Esophagus mucosa (tissue), 1 donor: ENCODE measurements around the gene RUNX1. TPM values are rescaled to one million over a fixed set of nuclear protein-coding genes. Genes with fewer than 3 reads are reported as not detected.
"Not testable (repeated sequence)": the region's sequence is repeated elsewhere in the genome, so short reads cannot be mapped to it uniquely, and the experiment has no call there.

Experiments used
- ATAC-seq: fragments of 200-7000 bp; cut with Tn5 transposase; one replicate; pipeline ENCODE4 v1.9.1; 2020
- total RNA-seq: library from RNA; stranded (reverse); gene quantifications from one replicate; pipeline ENCODE4 v1.2.4, GENCODE V29; 2023
- donor health status: DM: yes; HTN: yes; CAD: no.

The RUNX1 gene
- total RNA-seq, 1 donor from 2014 or later: 18.3 TPM

DNA sequence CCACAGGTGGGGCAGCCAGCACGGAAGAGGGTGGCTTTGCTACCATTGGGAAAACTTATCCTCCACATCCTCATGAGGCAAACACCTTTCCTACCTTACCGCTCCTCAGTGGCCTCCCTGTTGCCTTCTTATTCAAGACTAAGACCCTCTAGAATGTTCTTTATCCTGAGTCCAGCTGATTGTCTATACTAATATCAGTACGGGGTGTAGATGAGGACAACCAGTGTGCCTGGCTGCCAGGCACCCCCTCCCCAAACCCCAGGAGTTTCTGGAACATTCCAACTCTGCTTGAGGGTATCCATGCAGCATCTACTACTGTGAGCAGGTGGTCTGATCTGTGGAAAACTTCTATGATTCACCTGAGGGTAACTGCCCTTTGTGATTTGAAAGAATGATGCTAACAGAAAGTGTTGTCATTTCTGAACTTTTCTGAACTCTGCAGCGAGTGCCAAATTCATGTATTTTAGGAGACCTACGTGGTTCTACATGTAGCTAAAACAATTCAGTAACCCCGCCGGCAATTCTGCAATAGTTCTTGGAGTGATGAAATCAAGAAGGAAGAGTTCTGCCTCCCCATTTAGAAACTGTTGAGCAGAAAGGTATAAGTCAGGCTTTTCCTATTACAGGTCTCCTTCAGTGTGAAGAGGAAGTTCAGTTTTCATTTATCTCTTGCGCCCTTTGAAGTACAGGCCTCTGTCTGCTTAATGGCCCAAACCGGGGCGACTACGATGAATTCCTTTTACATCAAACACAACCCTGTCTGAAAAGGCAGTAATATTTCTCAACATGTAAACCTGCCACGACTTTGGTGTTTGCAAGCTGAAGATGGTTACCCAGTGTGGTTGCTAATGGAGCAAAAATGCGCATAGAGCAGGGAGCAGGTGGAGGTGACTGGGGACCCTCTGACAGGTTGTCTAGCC, 80.4 kb downstream of the RUNX1 start:
- ATAC-seq: no peak

DNA sequence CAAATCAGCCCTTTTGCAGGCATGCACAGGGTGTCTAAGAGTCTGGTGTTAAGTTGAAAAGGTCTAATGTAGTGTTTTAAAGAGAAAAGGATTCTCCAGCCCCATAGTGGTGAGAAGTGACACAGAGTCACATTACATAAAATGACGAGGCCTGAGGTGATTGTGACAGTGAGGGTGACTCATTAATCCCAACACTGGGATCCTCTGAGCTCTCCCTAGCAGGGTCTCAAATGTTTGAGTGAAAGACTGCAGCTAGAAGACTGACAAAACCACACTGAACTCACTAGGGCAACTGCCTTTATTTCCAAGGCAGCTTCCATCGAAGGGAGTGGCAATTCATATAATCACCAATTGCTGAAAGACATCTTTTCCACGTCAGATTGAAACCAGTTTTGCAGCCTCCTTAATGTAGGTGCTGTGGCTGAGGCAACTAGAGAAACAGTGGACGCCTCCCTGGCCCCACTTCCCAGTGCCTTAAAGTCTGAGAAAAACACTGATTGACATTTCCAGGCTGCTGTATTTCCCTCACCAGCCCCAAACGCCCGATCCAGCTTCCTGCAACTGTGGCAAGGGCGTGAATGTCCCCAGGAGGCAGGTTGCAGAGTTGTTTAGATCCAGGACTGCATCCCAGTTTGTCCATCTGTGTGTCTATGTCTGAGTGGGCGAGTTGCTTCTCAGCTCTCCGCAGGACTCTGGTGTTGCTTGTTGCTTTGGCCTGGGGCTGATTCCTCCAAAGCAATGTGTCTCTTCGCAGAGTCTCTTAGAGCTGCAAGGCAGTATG, 81.4 kb downstream of the RUNX1 start:
- peak; percentile 66 for ATAC-seq

DNA sequence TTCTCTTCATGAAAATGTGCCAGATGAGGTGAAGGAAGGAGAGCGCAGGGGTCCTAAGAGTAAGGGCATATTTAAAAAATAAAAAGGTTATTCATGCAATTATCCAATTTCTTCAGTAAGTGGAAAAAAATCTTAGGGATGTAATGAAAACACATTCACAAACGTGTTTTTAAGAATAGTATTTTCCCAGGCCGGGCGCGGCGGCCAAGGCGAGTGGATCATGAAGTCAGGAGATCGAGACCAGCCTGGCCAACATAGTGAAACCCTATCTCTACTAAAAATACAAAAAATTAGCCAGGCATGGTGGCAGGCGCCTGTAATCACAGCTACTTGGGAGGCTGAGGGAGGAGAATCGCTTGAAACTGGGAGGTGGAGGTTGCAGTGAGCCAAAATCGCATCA, 82.2 kb downstream of the RUNX1 start:
- ATAC-seq: not testable (repeated sequence)

DNA sequence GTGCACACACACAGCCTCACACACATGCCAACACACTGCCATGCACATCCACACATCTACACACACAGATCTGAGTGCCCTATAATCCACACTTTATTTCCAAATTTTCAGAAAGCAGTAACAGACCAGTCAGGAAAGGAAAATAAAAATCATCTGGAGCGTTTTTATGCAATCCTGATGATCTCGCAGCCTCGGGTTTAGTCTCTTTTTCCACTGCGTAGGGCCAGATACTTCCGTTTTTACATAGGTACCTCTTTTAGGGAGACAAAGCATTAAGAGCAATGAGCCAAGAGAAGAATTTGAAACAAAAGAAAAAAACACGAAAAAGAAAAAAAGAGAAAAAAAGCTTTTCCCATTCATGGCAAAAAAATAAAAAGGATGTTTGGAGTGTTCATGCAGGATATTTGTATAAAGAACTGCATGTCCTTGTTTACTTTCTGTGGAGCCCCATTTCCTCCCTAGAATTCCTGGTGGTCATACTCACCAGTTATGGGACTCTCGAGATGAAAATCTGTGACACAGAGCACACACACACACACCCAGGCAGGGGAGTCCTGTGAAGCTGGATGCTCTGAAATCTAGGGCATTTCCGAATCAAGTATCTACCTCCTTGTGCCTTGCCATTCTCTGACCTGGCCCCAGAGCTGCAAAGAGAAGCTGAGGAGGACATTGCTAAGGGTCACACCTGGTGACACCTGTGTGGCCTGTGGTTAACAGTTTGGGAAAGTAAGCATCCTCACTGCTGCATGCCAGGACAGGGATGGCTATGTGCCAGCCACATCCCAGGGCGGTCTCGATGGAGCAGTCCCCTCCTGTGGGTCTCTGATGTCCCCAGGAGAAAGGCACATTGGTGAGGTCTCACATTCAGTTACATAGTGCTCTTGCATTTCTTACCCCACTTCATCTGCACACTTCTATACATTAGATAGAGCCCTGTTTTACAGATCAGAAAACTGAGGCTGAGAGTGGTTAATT, 83.6 kb downstream of the RUNX1 start:
- no peak for ATAC-seq

DNA sequence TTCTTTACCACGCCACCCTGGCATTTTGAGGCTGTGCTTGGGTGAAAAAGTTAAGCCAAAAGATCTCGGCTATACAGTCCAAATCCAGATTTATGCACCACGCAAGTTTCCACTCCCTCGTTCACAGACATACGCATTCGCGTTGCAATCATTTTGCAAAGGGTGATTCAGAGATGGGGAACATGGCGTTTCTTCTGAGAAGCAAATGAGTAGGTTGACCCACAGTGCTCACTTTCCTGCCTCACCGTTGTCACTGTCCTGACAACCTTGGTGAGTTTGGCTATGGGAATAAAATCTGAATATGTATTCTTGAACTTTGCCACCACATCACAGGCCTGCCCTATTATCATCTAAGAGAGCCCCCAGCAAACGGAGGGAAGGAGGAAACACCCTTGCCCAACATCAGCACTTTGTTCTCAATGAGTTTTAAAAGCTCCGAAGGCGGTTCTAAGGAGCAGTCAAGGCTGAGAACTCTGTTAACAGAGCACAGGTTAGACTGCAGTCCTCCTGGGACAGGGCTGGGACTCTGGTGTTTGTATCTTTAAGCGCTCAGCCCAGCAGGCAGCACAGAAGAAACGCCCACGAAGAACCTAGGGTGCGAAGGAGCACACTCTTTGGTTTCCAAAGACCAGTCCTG, 86.4 kb downstream of the RUNX1 start:
- ATAC-seq: no peak

GRCh38 chr21:34962136-34962535, 87.0 kb downstream of the RUNX1 start:
- ATAC-seq: no peak

DNA sequence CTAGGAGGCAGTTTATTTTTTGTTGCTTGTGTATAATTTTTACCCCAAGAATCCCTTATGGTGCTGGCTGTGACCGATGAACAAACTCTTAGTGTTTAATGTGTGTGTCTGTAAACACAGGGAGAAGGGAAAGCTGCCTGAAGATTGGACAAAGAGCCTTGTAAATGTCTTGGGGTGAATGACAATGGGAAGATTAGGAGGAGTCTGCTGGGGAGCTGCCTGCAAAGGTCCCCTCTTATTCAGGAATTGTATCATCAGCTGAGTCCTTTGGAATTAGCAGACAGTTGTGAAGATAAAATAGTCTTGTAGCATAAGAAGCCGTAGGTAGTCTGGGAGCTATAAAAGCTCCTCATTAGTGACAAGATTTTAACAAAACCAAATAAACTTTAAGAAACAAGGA, 88.4 kb downstream of the RUNX1 start:
- ATAC-seq: no peak

DNA sequence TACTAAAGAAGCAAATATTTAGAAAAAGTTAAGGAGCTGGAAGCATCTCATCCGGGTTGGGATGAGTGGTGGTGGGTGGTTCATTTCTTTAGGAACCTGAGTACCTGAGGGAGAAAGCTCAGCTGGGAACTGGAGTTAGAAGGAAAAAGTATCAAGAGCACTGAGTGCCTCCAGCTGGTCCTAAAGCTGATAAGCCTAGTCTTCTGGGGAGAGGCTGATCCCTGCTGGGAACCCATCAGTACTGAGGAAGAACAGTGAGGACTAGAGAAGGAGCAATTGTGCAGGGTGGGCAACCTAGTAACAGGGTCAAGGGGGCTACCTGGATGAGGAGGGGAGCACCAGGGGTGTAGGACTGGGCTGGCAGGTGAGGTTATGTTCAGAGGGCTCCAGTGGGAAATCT, 89.5 kb downstream of the RUNX1 start:
- ATAC-seq: no peak

GRCh38 chr21:34958040-34958439, 91.1 kb downstream of the RUNX1 start:
- no peak for ATAC-seq

GRCh38 chr21:34956416-34957316, 92.4 kb downstream of the RUNX1 start:
- ATAC-seq: no peak

DNA sequence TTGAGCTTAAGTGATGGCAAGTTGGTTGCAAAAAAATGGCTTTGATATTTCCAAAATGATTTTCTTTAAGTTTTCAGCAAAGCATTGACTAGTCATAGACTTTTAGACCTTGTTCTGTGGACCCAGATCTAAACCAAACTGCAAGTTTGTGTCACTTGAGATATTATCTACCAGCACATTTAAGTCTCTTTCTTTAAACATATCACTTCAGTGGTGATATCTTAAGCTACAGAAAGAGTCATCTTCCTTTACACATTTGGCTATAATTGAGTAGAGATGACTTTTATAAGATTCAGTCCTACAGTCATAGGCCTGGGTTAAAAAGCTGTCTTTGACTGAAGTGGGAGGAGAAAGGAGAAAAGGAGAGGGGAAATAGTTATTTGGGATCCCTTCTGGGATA, 95.2 kb downstream of the RUNX1 start:
- ATAC-seq: no peak

GRCh38 chr21:34952701-34953100, 96.4 kb downstream of the RUNX1 start:
- ATAC-seq: no peak

DNA sequence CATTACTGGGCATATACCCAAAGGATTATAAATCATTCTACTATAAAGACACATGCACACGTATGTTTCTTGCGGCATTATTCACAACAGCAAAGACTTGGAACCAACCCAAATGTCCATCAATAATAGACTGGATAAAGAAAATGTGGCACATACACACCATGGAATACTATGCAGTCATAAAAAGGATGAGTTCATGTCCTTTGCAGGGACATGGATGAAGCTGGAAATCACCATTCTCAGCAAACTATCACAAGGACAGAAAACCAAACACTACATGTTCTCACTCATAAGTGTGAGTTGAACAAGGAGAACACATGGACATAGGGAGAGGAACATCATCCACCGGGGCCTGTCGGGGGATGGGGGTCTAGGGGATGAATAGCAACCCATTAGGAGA, 97.2 kb downstream of the RUNX1 start:
- not testable (repeated sequence) for ATAC-seq

- ATAC-seq: no peak
These were observed 98.1 kb downstream of the RUNX1 start for GRCh38 chr21:34950980-34951379.

GRCh38 chr21:34949499-34949898, 99.6 kb downstream of the RUNX1 start:
- no peak for ATAC-seq

- ATAC-seq: no peak
These were observed 100.1 kb downstream of the RUNX1 start for GRCh38 chr21:34949030-34949429.

DNA sequence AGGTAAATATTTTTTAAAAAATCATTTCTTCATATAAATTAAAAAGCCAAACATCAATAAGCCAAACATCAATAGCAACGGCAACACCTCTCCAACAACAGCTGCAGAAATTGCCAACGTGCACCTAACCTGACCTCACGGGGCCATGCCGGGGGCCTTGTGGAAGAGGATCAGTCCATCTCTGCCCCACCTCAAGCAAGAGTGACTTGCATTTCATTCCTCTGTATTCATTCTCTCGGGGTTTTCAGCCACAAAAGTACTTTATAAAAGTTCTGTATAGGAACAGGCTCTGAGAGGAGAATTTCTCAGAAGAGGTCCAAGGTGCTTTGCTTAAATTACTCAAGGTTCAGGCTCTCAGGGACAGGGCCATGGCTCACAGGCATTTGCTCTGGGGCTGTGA, 100.9 kb downstream of the RUNX1 start:
- no peak for ATAC-seq

GRCh38 chr21:34946916-34947534, 102.1 kb downstream of the RUNX1 start:
- no peak for ATAC-seq

DNA sequence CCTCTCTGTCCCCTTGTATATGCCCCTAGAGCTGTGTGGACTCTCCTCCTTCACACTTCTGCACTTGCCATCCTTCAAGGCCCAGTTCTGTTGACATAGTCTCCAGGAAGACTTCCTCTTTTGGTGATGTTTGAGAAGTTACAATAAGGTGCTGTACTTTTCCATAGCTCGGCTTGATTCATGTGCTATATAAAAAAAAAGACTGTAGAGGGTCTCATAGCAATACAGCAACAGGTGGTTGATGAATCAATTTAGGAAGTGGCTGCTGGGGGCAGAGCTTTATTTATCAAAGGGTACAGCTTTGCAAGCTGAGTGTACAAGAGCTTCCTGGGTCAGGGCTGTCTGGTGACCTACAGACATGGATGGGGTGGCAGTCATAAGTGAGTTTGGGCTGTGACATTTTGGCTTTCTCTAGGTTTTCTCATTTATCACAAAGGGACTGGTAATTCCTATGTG, 102.7 kb downstream of the RUNX1 start:
- ATAC-seq: no peak

DNA sequence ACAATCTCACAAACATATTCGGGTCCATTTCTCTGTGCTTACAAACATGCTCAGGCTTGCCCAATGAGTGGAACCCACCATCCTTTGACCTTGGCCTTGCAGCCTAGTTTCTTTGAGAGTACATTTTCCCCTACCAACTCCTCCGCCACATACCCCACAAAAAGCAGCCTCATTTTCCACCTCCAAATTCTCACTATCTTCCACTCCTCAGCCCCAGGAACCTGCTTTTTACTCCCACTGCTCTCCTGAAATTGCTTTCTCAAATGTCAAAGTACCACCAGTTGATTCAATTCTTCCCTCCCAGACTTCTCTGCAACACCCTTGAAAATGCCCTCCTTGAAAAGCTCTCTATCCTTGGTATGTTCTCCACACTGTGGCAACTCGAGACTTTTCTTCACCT, 103.8 kb downstream of the RUNX1 start:
- ATAC-seq: no peak
